ENCODE results near the gene GPBAR1. TPM values are rescaled to one million over a fixed set of nuclear protein-coding genes. Genes with fewer than 3 reads are reported as not detected.

Gene GPBAR1
- total and polyA plus RNA-seq, 4 donors, result 0.42 to 2.7 (median 1.8) TPM

DNA sequence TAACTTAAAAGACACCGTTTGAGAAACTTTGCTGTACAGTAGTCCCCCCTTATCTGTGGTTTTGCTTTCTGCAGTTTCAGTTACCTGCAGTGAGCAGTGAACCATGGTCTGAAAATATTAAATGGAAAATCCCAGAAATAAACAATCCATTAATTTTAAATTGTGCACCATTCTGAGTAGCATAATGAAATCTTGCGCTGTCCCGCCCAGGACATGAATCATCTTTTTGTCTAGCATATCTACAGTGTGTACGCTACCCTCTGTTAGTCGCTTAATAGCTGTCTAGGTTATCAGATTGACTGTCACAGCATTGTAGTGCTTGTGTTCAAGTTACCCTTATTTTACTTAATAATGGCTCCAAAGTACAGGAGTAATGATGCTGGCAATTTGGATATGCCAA is 37.8 kb upstream of the GPBAR1 start:
- TF ChIP-seq TAF1 (conservative IDR thresholded peaks at IDR 0.05) (no peak), FOXA1 (IDR thresholded peaks at IDR 0.05) (no peak), HNF4G (IDR thresholded peaks at IDR 0.05) (no peak), JUND (IDR thresholded peaks at IDR 0.05) (no peak), YY1 (IDR thresholded peaks at IDR 0.05) (no peak), NR2F2 (IDR thresholded peaks at IDR 0.05) (no peak)
- TF ChIP-seq, protein P1, sequence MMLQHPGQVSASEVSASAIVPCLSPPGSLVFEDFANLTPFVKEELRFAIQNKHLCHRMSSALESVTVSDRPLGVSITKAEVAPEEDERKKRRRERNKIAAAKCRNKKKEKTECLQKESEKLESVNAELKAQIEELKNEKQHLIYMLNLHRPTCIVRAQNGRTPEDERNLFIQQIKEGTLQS (IDR thresholded peaks at IDR 0.05), result no peak
- 74% methylated on average over 5 of the region's 5 CpGs for WGBS
- H3K9ac ChIP-seq (ENCODE audit: low read depth in 1 of 2, low read length in 2 of 2), result no peak overlapping the region
- no peaks in the 10 kb centered on the region for H3K9me3 ChIP-seq (ENCODE audit: control insufficient read depth in 4 of 4, low read length in 3 of 4)
- H3K27ac ChIP-seq (ENCODE audit: low read depth in 1 of 2, low read length in 2 of 2), result no peak overlapping the region
- H3K27me3 ChIP-seq (ENCODE audit: control insufficient read depth in 4 of 4, insufficient read depth in 4 of 4, low read length in 3 of 4), result no peaks in the 10 kb centered on the region
- peaks cover 0 to 6% (median 3%) of the 10 kb centered on the region in 4 donors for H3K36me3 ChIP-seq (ENCODE audit: control insufficient read depth in 4 of 4, insufficient read depth in 3 of 4, low read depth in 1 of 4, low read length in 3 of 4)
- DNase-seq (ENCODE audit: low spot score), result no peak
- no peak overlapping the region for H3K4me3 ChIP-seq (ENCODE audit: low read depth in 1 of 3, low read length in 3 of 3)
- H3K4me1 ChIP-seq (ENCODE audit: control insufficient read depth in 4 of 4, insufficient read depth in 4 of 4, low read length in 3 of 4), result peaks cover 5 to 21% (median 7%) of the 10 kb centered on the region in 4 donors

GRCh38 chr2:218224186-218224585 is 36.6 kb upstream of the GPBAR1 start:
- TF ChIP-seq YY1 (IDR thresholded peaks at IDR 0.05) (no peak), EGR1 (IDR thresholded peaks at IDR 0.05; ENCODE audit: low read depth in 2 of 2) (no peak), GABPA (IDR thresholded peaks at IDR 0.05 in 1 of 2, conservative IDR thresholded peaks at IDR 0.05 in 1 of 2) (no peak), FOXA1 (IDR thresholded peaks at IDR 0.05) (no peak), RXRA (IDR thresholded peaks at IDR 0.05) (no peak), SP1 (IDR thresholded peaks at IDR 0.05) (no peak), HNF4A (conservative IDR thresholded peaks at IDR 0.05) (no peak), FOXA2 (IDR thresholded peaks at IDR 0.05) (no peak), TAF1 (conservative IDR thresholded peaks at IDR 0.05) (no peak), JUND (IDR thresholded peaks at IDR 0.05) (no peak), NR2F2 (IDR thresholded peaks at IDR 0.05) (no peak), RAD21 (IDR thresholded peaks at IDR 0.05) (no peak), HNF4G (IDR thresholded peaks at IDR 0.05) (no peak), REST (IDR thresholded peaks at IDR 0.05) (no peak)
- TF ChIP-seq, protein P2, sequence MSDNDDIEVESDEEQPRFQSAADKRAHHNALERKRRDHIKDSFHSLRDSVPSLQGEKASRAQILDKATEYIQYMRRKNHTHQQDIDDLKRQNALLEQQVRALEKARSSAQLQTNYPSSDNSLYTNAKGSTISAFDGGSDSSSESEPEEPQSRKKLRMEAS (IDR thresholded peaks at IDR 0.05), result no peak
- TF ChIP-seq, protein P1 (IDR thresholded peaks at IDR 0.05), result no peak
- TF ChIP-seq, protein P3, sequence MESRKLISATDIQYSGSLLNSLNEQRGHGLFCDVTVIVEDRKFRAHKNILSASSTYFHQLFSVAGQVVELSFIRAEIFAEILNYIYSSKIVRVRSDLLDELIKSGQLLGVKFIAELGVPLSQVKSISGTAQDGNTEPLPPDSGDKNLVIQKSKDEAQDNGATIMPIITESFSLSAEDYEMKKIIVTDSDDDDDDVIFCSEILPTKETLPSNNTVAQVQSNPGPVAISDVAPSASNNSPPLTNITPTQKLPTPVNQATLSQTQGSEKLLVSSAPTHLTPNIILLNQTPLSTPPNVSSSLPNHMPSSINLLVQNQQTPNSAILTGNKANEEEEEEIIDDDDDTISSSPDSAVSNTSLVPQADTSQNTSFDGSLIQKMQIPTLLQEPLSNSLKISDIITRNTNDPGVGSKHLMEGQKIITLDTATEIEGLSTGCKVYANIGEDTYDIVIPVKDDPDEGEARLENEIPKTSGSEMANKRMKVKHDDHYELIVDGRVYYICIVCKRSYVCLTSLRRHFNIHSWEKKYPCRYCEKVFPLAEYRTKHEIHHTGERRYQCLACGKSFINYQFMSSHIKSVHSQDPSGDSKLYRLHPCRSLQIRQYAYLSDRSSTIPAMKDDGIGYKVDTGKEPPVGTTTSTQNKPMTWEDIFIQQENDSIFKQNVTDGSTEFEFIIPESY (IDR thresholded peaks at IDR 0.05), result no peak
- TF ChIP-seq, protein P4, sequence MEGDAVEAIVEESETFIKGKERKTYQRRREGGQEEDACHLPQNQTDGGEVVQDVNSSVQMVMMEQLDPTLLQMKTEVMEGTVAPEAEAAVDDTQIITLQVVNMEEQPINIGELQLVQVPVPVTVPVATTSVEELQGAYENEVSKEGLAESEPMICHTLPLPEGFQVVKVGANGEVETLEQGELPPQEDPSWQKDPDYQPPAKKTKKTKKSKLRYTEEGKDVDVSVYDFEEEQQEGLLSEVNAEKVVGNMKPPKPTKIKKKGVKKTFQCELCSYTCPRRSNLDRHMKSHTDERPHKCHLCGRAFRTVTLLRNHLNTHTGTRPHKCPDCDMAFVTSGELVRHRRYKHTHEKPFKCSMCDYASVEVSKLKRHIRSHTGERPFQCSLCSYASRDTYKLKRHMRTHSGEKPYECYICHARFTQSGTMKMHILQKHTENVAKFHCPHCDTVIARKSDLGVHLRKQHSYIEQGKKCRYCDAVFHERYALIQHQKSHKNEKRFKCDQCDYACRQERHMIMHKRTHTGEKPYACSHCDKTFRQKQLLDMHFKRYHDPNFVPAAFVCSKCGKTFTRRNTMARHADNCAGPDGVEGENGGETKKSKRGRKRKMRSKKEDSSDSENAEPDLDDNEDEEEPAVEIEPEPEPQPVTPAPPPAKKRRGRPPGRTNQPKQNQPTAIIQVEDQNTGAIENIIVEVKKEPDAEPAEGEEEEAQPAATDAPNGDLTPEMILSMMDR (IDR thresholded peaks at IDR 0.05; ENCODE audit: low read depth, low read length, missing input control), result no peak
- no peak overlapping the region for H3K9ac ChIP-seq (ENCODE audit: low read depth in 1 of 2, low read length in 2 of 2)
- H3K9me3 ChIP-seq (ENCODE audit: control insufficient read depth in 4 of 4, low read length in 3 of 4), result no peaks in the 10 kb centered on the region
- H3K27ac ChIP-seq (ENCODE audit: low read depth in 1 of 2, low read length in 2 of 2), result no peak overlapping the region
- H3K27me3 ChIP-seq (ENCODE audit: control insufficient read depth in 4 of 4, insufficient read depth in 4 of 4, low read length in 3 of 4), result no peaks in the 10 kb centered on the region
- peaks cover 0 to 6% (median 6%) of the 10 kb centered on the region in 4 donors for H3K36me3 ChIP-seq (ENCODE audit: control insufficient read depth in 4 of 4, insufficient read depth in 3 of 4, low read depth in 1 of 4, low read length in 3 of 4)
- no peak overlapping the region for H3K4me3 ChIP-seq (ENCODE audit: low read depth in 1 of 3, low read length in 3 of 3)
- 82% methylated on average over 1 of the region's 1 CpG for WGBS
- DNase-seq (ENCODE audit: low spot score), result no peak
- peaks cover 0 to 12% (median 3%) of the 10 kb centered on the region in 4 donors for H3K4me1 ChIP-seq (ENCODE audit: control insufficient read depth in 4 of 4, insufficient read depth in 4 of 4, low read length in 3 of 4)

Data from liver (tissue), 9 donors.